Neural cell (in vitro differentiated cells): Measurements from ENCODE around the gene TFR2. TPM values are rescaled to one million over a fixed set of nuclear protein-coding genes. Genes with fewer than 3 reads are reported as not detected.

Experiments
- H2AFZ ChIP-seq: fragments of 200-600, 300-800 bp; sonication (generic), shearing (Covaris generic); 2 replicates; pipeline ENCODE4 v1.6.0; 2014; ENCODE audit warnings: low read depth, mild to moderate bottlenecking, antibody characterized with exemption, low read length, moderate library complexity
- H3F3A ChIP-seq: fragments of 200-600 bp; shearing (Covaris generic); 2 replicates; pipeline ENCODE4 v1.6.1; 2016; ENCODE audit warnings: mild to moderate bottlenecking, moderate library complexity, mixed read lengths, antibody characterized with exemption, low read length; ENCODE audit not compliant: insufficient read depth, poor library complexity, severe bottlenecking
- H3K27ac ChIP-seq: fragments of 200-600, 300-800 bp; sonication (generic), shearing (Covaris generic); 2 replicates; pipeline ENCODE4 v1.5.1; 2014; ENCODE audit warnings: mild to moderate bottlenecking, low read length, moderate library complexity
- H3K27me3 ChIP-seq: fragments of 300-800, 200-600 bp; sonication (generic), shearing (Covaris generic); 2 replicates; pipeline ENCODE4 v1.6.0; 2014; ENCODE audit warnings: mild to moderate bottlenecking, low read depth, low read length, moderate library complexity; ENCODE audit not compliant: insufficient read depth
- H3K36me3 ChIP-seq: fragments of 300-800, 200-600 bp; sonication (generic), shearing (Covaris generic); 2 replicates; pipeline ENCODE4 v1.5.1; 2014; ENCODE audit warnings: mild to moderate bottlenecking, antibody characterized with exemption, low read length, moderate library complexity; ENCODE audit not compliant: insufficient read depth
- H3K4me2 ChIP-seq: fragments of 300-800, 200-600 bp; sonication (generic), shearing (Covaris generic); 2 replicates; pipeline ENCODE4 v1.6.0; 2014; ENCODE audit warnings: mild to moderate bottlenecking, low read length
- H3K4me3 ChIP-seq: fragments of 300-800, 200-600 bp; sonication (generic), shearing (Covaris generic); 2 replicates; pipeline ENCODE4 v1.5.1; 2014; ENCODE audit warnings: mild to moderate bottlenecking, low read length, moderate library complexity
- H3K79me2 ChIP-seq: fragments of 200-600 bp; shearing (Covaris generic); replicated peaks from 2 replicates; pipeline ENCODE4 v1.6.0; 2014; ENCODE audit warnings: mild to moderate bottlenecking, low read length, moderate library complexity; ENCODE audit not compliant: insufficient read depth
- H3K9ac ChIP-seq: fragments of 300-800, 200-600 bp; sonication (generic), shearing (Covaris generic); 2 replicates; pipeline ENCODE4 v1.6.1; 2016; ENCODE audit warnings: mild to moderate bottlenecking, low read length, mixed read lengths
- H3K9me2 ChIP-seq: fragments of 200-600 bp; shearing (Covaris generic); 2 replicates; pipeline ENCODE4 v1.6.1; 2016; ENCODE audit warnings: mild to moderate bottlenecking, low read length, mixed read lengths; ENCODE audit not compliant: insufficient read depth
- H3K9me3 ChIP-seq: fragments of 200-600, 300-800 bp; sonication (generic), shearing (Covaris generic); 2 replicates; pipeline ENCODE4 v1.6.1; 2016; ENCODE audit warnings: mild to moderate bottlenecking, mixed run types, low read length, moderate library complexity, mixed read lengths
- H4K20me1 ChIP-seq: fragments of 200-600 bp; shearing (Covaris generic); 2 replicates; pipeline ENCODE4 v1.6.1; 2016; ENCODE audit warnings: mild to moderate bottlenecking, mixed run types; ENCODE audit not compliant: insufficient read depth
- EP300 ChIP-seq: fragments of 450-650 bp; conservative IDR thresholded peaks from 2 replicates; pipeline ENCODE4 v1.6.1; 2014; ENCODE audit warnings: antibody characterized with exemption, mild to moderate bottlenecking, moderate library complexity; ENCODE audit not compliant: poor library complexity, severe bottlenecking
- EZH2 ChIP-seq: fragments of 200-600, 300-800 bp; shearing (Covaris generic), sonication (generic); IDR thresholded peaks from 2 replicates; pipeline ENCODE4 v1.6.1; 2014; ENCODE audit warnings: antibody characterized with exemption, low read length, borderline replicate concordance, mild to moderate bottlenecking; ENCODE audit not compliant: insufficient read depth, poor library complexity, severe bottlenecking
- MXI1 ChIP-seq: fragments of 450-650 bp; conservative IDR thresholded peaks from 2 replicates; pipeline ENCODE4 v1.6.1; 2014; ENCODE audit warnings: antibody characterized with exemption, mild to moderate bottlenecking; ENCODE audit not compliant: poor library complexity, severe bottlenecking
- POLR2AphosphoS5 ChIP-seq: IDR thresholded peaks from 2 replicates; pipeline ENCODE4 v1.6.1; 2012
- RAD21 ChIP-seq: fragments of 450-650 bp; conservative IDR thresholded peaks from 2 replicates; pipeline ENCODE4 v1.6.1; 2014; ENCODE audit warnings: antibody characterized with exemption, mild to moderate bottlenecking, moderate library complexity
- SMC3 ChIP-seq: fragments of 450-650 bp; conservative IDR thresholded peaks from 2 replicates; pipeline ENCODE4 v1.6.1; 2014; ENCODE audit warnings: antibody characterized with exemption, mild to moderate bottlenecking, moderate library complexity; ENCODE audit not compliant: poor library complexity
- TAF1 ChIP-seq: IDR thresholded peaks from 2 replicates; pipeline ENCODE4 v1.6.1; 2012; ENCODE audit warnings: low read depth
- polyA plus RNA-seq: library from polyadenylated mRNA; depleted of rRNA; stranded (reverse); fragments of >200 nt; gene quantifications from 2 replicates; pipeline ENCODE4 v1.2.3, GENCODE V29; 2014
- TF ChIP-seq, protein P1 (sequence below): fragments of 450-650 bp; IDR thresholded peaks from 2 replicates; pipeline ENCODE4 v1.5.1; 2014; ENCODE audit warnings: antibody characterized with exemption, mild to moderate bottlenecking, moderate library complexity; ENCODE audit not compliant: poor library complexity, severe bottlenecking
- TF ChIP-seq, protein P2 (sequence below): IDR thresholded peaks from 2 replicates; pipeline ENCODE4 v1.6.1; 2012; ENCODE audit warnings: borderline replicate concordance

TFR2 gene
- polyA plus RNA-seq, 1 donor from 2014 or later = 21.0 TPM

GRCh38 chr7:100602889-100603725, 38.2 kb downstream of the TFR2 start:
- Histone ChIP-seq H3K36me3 (no peaks in the 10 kb centered on the region), H2AFZ (no peak overlapping the region), H3K4me2 (no peak overlapping the region), H3K9me3 (no peaks in the 10 kb centered on the region), H3K27me3 (peaks cover 34% of the 10 kb centered on the region), H3K27ac (no peak overlapping the region), H3K9ac (peak overlapping the region; percentile 29), H3K79me2 (no peaks in the 10 kb centered on the region), H3K9me2 (no peaks in the 10 kb centered on the region), H4K20me1 (no peaks in the 10 kb centered on the region), H3F3A (no peaks in the 10 kb centered on the region), H3K4me3 (peak overlapping the region; percentile 57)
- no peak for TF ChIP-seq RAD21
- no peak for TF ChIP-seq POLR2AphosphoS5
- TF ChIP-seq, protein P1, sequence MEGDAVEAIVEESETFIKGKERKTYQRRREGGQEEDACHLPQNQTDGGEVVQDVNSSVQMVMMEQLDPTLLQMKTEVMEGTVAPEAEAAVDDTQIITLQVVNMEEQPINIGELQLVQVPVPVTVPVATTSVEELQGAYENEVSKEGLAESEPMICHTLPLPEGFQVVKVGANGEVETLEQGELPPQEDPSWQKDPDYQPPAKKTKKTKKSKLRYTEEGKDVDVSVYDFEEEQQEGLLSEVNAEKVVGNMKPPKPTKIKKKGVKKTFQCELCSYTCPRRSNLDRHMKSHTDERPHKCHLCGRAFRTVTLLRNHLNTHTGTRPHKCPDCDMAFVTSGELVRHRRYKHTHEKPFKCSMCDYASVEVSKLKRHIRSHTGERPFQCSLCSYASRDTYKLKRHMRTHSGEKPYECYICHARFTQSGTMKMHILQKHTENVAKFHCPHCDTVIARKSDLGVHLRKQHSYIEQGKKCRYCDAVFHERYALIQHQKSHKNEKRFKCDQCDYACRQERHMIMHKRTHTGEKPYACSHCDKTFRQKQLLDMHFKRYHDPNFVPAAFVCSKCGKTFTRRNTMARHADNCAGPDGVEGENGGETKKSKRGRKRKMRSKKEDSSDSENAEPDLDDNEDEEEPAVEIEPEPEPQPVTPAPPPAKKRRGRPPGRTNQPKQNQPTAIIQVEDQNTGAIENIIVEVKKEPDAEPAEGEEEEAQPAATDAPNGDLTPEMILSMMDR = no peak

GRCh38 chr7:100600730-100601038, 40.7 kb downstream of the TFR2 start:
- H3K36me3 ChIP-seq = no peaks in the 10 kb centered on the region
- H3K27ac ChIP-seq = no peak overlapping the region
- no peaks in the 10 kb centered on the region for H3K79me2 ChIP-seq
- no peak overlapping the region for H2AFZ ChIP-seq
- no peaks in the 10 kb centered on the region for H3F3A ChIP-seq
- no peak for TF ChIP-seq EP300
- no peak overlapping the region for H3K4me2 ChIP-seq
- no peaks in the 10 kb centered on the region for H3K9me3 ChIP-seq
- peaks cover 25% of the 10 kb centered on the region for H3K27me3 ChIP-seq
- H3K9me2 ChIP-seq = no peaks in the 10 kb centered on the region
- no peak overlapping the region for H3K9ac ChIP-seq
- H3K4me3 ChIP-seq = no peak overlapping the region
- H4K20me1 ChIP-seq = no peaks in the 10 kb centered on the region

DNA sequence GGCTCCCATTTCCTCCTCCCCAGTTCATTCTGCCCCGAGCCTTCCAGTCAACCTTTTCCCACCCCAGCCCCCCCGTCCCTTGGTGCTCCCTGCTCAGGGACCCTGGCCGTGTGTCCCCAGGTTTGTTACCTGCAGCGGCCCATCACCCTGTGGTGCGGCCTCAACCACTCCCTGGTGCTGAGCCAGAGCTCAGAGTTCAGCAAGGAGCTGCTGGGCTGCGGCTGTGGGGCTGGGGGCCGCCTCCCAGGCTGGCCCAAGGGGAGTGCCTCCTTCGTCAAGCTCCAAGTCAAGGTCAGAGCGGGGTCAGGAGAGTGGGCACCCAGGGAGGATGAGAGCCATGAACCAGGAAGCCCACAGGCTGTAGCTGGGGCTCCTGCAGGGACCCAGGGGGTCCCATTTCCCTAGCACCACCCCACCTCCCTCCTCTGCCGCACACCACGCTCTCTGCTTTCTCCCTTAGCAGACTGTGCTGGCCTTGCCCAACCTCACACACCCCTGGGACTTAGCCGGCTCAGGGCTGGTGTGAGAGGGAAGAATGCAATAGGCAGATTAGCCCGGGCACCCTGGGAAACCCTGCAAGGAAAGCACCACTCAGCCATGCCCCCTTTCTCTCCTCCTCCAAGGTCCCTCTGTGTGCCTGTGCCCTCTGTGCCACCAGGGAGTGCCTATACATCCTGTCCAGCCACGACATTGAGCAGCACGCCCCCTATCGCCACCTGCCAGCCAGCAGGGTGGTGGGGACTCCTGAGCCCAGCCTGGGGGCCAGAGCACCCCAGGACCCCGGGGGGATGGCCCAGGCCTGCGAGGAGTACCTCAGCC, 41.2 kb downstream of the TFR2 start:
- Histone ChIP-seq H3K27me3 (peaks cover 20% of the 10 kb centered on the region), H3K79me2 (no peaks in the 10 kb centered on the region), H4K20me1 (no peaks in the 10 kb centered on the region), H3K9me3 (no peaks in the 10 kb centered on the region), H3K27ac (no peak overlapping the region), H2AFZ (no peak overlapping the region), H3K9me2 (no peaks in the 10 kb centered on the region), H3K4me3 (no peak overlapping the region), H3K9ac (no peak overlapping the region), H3K4me2 (no peak overlapping the region), H3K36me3 (no peaks in the 10 kb centered on the region), H3F3A (no peaks in the 10 kb centered on the region)
- TF ChIP-seq RAD21 (no peak), TAF1 (no peak), EP300 (no peak), SMC3 (no peak), EZH2 (no peak), MXI1 (no peak), POLR2AphosphoS5 (no peak)
- TF ChIP-seq, protein P2, sequence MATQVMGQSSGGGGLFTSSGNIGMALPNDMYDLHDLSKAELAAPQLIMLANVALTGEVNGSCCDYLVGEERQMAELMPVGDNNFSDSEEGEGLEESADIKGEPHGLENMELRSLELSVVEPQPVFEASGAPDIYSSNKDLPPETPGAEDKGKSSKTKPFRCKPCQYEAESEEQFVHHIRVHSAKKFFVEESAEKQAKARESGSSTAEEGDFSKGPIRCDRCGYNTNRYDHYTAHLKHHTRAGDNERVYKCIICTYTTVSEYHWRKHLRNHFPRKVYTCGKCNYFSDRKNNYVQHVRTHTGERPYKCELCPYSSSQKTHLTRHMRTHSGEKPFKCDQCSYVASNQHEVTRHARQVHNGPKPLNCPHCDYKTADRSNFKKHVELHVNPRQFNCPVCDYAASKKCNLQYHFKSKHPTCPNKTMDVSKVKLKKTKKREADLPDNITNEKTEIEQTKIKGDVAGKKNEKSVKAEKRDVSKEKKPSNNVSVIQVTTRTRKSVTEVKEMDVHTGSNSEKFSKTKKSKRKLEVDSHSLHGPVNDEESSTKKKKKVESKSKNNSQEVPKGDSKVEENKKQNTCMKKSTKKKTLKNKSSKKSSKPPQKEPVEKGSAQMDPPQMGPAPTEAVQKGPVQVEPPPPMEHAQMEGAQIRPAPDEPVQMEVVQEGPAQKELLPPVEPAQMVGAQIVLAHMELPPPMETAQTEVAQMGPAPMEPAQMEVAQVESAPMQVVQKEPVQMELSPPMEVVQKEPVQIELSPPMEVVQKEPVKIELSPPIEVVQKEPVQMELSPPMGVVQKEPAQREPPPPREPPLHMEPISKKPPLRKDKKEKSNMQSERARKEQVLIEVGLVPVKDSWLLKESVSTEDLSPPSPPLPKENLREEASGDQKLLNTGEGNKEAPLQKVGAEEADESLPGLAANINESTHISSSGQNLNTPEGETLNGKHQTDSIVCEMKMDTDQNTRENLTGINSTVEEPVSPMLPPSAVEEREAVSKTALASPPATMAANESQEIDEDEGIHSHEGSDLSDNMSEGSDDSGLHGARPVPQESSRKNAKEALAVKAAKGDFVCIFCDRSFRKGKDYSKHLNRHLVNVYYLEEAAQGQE = no peak
- TF ChIP-seq, protein P1 = no peak
